Measurements from ENCODE around the gene OR5V1.
"Not testable (repeated sequence)": the region's sequence is repeated elsewhere in the genome, so short reads cannot be mapped to it uniquely, and the experiment has no call there.

DNA sequence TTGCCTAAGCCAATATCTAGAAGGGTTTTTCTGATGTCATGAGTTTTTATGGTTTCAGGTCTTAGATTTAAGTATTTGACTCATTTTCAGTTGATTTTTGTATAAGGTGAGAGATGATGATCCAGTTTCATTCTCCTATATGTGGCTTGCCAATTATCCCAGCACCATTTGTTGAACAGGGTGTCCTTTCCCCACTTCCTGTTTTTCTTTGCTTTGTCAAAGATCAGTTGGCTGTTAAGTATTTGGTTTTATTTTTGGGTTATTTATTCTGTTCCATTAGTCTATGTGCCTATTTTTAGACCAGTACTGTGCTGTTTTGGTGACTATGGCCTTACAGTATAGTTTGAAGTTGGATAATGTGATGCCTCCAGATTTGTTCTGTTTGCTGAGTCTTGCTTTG is 45.3 kb downstream of the OR5V1 start:
- TF ChIP-seq, protein P1, sequence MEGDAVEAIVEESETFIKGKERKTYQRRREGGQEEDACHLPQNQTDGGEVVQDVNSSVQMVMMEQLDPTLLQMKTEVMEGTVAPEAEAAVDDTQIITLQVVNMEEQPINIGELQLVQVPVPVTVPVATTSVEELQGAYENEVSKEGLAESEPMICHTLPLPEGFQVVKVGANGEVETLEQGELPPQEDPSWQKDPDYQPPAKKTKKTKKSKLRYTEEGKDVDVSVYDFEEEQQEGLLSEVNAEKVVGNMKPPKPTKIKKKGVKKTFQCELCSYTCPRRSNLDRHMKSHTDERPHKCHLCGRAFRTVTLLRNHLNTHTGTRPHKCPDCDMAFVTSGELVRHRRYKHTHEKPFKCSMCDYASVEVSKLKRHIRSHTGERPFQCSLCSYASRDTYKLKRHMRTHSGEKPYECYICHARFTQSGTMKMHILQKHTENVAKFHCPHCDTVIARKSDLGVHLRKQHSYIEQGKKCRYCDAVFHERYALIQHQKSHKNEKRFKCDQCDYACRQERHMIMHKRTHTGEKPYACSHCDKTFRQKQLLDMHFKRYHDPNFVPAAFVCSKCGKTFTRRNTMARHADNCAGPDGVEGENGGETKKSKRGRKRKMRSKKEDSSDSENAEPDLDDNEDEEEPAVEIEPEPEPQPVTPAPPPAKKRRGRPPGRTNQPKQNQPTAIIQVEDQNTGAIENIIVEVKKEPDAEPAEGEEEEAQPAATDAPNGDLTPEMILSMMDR (IDR thresholded peaks at IDR 0.05) = not testable (repeated sequence)
- not testable (repeated sequence) for TF ChIP-seq EZH2 (IDR thresholded peaks at IDR 0.05; ENCODE audit: borderline replicate concordance, insufficient read depth, low read depth, low read length, poor library complexity, severe bottlenecking)
